ENCODE measurements around the gene MEP1A. TPM values are rescaled to one million over a fixed set of nuclear protein-coding genes. Genes with fewer than 3 reads are reported as not detected.

Gene MEP1A, protein sequence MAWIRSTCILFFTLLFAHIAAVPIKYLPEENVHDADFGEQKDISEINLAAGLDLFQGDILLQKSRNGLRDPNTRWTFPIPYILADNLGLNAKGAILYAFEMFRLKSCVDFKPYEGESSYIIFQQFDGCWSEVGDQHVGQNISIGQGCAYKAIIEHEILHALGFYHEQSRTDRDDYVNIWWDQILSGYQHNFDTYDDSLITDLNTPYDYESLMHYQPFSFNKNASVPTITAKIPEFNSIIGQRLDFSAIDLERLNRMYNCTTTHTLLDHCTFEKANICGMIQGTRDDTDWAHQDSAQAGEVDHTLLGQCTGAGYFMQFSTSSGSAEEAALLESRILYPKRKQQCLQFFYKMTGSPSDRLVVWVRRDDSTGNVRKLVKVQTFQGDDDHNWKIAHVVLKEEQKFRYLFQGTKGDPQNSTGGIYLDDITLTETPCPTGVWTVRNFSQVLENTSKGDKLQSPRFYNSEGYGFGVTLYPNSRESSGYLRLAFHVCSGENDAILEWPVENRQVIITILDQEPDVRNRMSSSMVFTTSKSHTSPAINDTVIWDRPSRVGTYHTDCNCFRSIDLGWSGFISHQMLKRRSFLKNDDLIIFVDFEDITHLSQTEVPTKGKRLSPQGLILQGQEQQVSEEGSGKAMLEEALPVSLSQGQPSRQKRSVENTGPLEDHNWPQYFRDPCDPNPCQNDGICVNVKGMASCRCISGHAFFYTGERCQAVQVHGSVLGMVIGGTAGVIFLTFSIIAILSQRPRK
- total RNA-seq: not detected in 2 replicates

DNA sequence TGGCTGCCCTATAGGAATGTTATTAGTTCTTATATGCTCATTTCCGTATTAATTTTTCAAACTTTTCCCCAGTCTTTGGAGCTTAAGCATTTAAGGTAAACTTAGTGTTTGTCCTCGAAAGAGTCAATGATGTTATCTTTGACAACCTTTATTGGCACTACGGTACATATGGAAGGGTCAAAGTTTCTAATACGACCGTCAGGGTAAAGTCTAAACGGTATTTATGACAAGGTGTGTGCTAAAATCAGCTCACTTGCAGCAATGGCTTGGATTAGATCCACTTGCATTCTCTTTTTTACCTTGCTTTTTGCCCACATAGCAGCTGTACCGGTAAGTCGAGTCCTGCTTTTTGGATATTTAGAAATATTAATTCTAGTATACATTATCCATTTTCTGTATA is at the start of gene MEP1A:
TSS of gene MEP1A (plus strand) at position 252 of the 400 bp plus-strand sequence. CDS start at position 262, 10 bp downstream.

DNA sequence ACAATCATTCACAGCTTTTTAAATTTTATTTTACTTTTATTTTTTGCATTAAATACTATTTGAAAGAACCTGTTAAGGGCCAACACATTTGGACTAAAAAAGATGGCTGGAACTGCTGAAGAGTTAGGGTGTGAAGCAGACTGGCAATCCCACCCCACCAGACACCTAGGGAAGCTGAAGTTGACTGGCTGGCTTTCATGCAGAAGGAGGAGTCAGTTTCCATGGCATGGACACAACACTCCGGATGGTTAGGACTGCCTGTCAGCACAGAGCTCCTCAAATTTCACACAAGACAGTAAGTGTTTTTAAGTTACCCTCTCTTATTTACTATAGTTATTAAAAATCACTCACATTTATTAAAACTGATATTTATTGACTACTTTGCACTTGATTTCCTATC is 46.5 kb upstream of the MEP1A start, which contains the start of gene ANKRD66:
TSS of gene ANKRD66 (plus strand) at position 238 of the 400 bp plus-strand sequence. CDS start 5,016 bp downstream, outside the sequence.

Other genes starting within 250 kb of the MEP1A start
- 0.33 and 0.38 TPM in 2 replicates for gene CYP39A1, start 140.6 kb upstream of the MEP1A start, total RNA-seq
- 1.3 and 2.2 TPM in 2 replicates for gene SLC25A27, start 140.4 kb upstream of the MEP1A start, total RNA-seq
- gene TDRD6, start 105.5 kb upstream of the MEP1A start, total RNA-seq: under 0.01 TPM in 2 replicates
- gene PLA2G7, start 58.0 kb upstream of the MEP1A start, total RNA-seq: under 0.01 and 0.19 TPM in 2 replicates
- gene ANKRD66, start 46.5 kb upstream of the MEP1A start, total RNA-seq: not detected in 2 replicates
- gene ADGRF5, start 128.5 kb downstream of the MEP1A start, total RNA-seq: 80.0 and 246 TPM in 2 replicates
- 0.10 TPM in 1 of 2 replicates, not detected in the other for gene ADGRF1, start 248.9 kb downstream of the MEP1A start, total RNA-seq

Measured in vein endothelial cell (primary cell).